Lower leg skin (tissue), 4 donors: ENCODE data around the gene CSGALNACT2. TPM values are rescaled to one million over a fixed set of nuclear protein-coding genes. Genes with fewer than 3 reads are reported as not detected.

Experiments used
- DNase-seq, 2 donors: peaks; one replicate each; pipeline ENCODE4 v3.0.0-alpha.2; 2019; ENCODE audit warnings: low spot score in 2 of 2
- H3K4me3 ChIP-seq: fragments of 200-600 bp; sonication (generic); 2 replicates; pipeline ENCODE4 v1.5.1; 2017; ENCODE audit warnings: mild to moderate bottlenecking, low read depth; ENCODE audit not compliant: poor library complexity, severe bottlenecking
- CTCF ChIP-seq, 3 donors: fragments of 450-650 bp; IDR thresholded peaks; one replicate each; pipeline ENCODE4 v1.5.1; 2016; ENCODE audit warnings: antibody characterized with exemption in 3 of 3, mild to moderate bottlenecking in 3 of 3, moderate library complexity in 2 of 3
- POLR2A ChIP-seq, 2 donors: fragments of 450-650 bp; IDR thresholded peaks; one replicate each; pipeline ENCODE4 v1.6.1; 2016 to 2017; ENCODE audit warnings: antibody characterized with exemption in 2 of 2, mild to moderate bottlenecking in 1 of 2, moderate library complexity in 1 of 2
- WGBS, 2 donors: methylation state at CpG; one replicate each; pipeline ENCODE4 v1.1.5; 2018; 5-methylcytosine and 5-hydroxymethylcytosine counted together
- intact Hi-C: fragments of 100-400 bp; cut with DNase I; formaldehyde crosslinking; loops from one replicate; pipeline ENCODE4 v1.15.0; 2023; ENCODE audit warnings: low total_unique reads
- total RNA-seq, 4 donors: library from RNA; depleted of rRNA; stranded (reverse); fragments of >200 nt; gene quantifications; one replicate each; pipeline ENCODE4 v1.1.0, GENCODE V29; 2016

The CSGALNACT2 gene
- total RNA-seq, 4 donors from 2014 or later = 12.9 to 16.7 (median 15.4) TPM

DNA sequence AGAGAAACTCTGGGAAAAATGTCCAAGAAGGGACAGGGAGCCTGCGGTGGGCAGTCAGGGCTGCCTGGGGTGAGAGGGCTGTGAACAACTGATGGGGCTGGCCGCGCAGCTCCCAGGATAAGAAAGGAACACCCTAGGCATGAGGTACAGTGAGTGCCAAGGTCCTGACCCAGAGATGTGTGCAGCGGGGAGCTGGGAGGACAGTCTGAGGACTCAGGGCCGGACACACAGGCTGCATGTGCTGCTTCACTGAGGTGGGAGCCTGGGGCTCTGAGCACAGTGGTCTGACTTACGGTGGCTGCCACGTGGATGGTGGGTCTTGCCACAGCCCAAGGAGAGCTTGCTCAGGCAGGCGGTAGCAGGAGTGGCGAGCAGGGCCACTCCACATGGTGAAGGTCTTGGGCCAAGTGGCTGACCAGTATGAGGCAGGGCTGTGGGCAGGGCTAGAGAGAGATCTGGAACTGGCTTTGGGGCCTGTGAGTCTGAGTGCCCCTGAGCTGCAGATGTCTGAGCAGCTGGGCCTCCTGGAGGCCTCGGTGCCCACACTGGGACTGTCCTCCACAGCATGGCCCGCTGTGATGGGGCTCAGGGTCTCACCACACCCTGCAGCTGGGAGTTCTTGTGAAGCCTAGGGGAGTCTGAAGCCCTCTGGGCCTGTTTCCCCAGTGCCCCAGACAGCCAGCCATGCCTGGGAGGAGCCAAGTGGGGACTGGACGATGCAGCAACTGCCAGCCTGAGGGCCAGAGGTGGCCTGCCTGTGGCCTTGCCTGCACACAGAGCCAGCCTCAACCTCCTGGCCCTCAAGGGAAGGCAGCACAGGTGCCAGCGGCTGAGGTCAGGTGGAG, 68.4 kb downstream of the CSGALNACT2 start:
- intact Hi-C loops = no loop called here
- no peak overlapping the region for H3K4me3 ChIP-seq

DNA sequence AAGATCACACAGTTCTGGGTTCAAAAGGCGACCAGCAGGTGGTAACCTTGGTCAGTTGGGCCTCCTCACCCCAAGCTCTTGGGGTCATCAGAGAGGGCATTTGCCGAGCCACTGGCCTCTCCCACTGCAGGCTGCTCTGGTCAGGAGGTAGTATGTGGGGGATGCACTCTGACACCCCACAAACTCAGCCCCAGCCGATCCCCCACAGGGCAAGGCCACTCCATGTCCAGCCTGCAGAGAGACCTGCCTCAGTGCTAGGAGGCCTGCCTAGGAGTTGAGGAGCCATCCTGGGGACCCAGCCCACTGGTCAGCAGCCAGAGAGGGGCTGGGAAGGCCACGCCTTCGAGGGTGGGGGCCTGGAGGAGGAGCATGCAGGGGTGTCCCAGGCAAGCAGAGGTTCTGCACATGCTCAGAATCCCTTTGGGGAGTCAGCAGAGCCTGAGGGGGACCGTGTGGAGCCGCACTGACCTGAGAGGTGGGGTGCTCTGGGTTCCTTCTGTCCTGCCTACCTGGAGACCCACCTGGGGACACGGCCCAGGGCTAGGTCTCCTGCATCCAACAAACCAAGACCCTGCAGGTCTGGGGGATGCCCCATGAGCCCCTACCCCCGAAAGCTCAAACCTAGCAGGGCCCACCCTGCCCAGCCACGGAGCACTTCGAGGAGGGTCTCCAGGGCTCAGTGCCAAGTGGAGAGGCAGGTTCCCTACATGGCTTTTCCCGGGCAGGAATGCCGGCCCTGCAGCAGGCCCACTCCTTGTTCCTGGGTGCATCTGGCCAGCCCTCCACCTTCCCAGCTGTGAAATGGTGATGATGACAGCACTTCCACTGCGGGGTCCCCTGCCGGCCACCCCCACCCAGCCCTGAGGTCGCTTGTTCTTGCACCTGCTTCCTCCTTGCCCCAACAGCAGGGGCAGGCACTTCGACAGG, 70.2 kb downstream of the CSGALNACT2 start:
- intact Hi-C loops = no loop called here
- DNase-seq = peak in 1 of 2 donors; percentile 82
- no peak overlapping the region for H3K4me3 ChIP-seq
- WGBS, 2 donors = 77 to 78% methylated on average over 17 of the region's 17 CpGs
- TF ChIP-seq POLR2A (IDR thresholded peaks at IDR 0.05) (no peak), CTCF (IDR thresholded peaks at IDR 0.05) (no peak)

More for the DNA sequence above, 68.4 kb downstream of the CSGALNACT2 start:
- no peak for TF ChIP-seq CTCF (IDR thresholded peaks at IDR 0.05)
- no peak for TF ChIP-seq POLR2A (IDR thresholded peaks at IDR 0.05)
- DNase-seq = peak in 1 of 2 donors; percentile 81
- 87 to 94% methylated on average over 8 to 12 of the region's 13 CpGs for WGBS, 2 donors

DNA sequence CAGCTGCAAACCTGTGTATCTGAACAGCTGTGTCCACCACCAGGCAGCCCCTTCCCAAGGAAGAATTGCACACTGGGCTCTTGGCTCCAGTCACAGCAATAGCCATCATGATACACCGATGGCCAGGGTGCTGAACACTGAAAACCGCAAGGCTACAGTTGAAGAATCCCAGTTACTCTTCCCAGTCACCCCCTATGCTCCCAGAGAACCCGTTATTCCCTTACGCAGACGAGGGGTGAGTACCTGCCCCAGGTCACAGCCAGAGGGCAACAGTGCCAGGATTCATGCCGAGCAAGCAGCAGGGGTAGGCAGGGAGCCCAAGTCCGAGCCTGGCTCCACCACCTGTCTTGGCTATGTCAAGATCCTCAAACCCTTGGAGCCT, 70.8 kb downstream of the CSGALNACT2 start:
- intact Hi-C loops = no loop called here
- H3K4me3 ChIP-seq = no peak overlapping the region
- TF ChIP-seq CTCF (IDR thresholded peaks at IDR 0.05) (no peak), POLR2A (IDR thresholded peaks at IDR 0.05) (no peak)
- no peak for DNase-seq
- 82 to 83% methylated on average over 7 of the region's 7 CpGs for WGBS, 2 donors

DNA sequence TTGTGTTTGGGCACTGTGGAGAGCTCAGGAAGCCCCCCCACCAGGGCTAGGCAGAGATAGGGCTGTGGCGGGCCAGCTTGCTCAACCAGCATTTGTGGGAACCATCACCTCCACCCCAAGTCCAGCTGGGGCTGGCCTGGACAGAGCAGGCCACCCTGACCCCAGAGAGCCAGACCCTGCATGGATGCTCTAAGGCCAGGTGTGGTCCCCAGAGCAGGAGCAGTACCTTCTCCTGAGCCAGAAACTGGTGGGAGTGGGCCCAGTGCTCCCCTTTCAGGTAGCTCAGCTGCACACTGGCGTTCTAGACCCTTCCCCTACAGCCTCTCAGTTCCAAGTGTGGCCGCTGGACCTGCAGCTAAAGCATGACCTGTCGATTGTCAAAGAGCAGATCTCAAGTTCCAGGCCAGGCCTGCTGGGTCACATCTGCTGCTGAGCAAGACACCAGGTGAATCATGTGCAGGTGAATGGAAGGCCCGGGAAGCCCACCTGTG, 71.5 kb downstream of the CSGALNACT2 start:
- 93 to 100% methylated on average over 4 to 5 of the region's 5 CpGs for WGBS, 2 donors
- intact Hi-C loops = no loop called here
- TF ChIP-seq CTCF (IDR thresholded peaks at IDR 0.05) = no peak
- no peak for TF ChIP-seq POLR2A (IDR thresholded peaks at IDR 0.05)
- peak in 1 of 2 donors; percentile 81 for DNase-seq
- no peak overlapping the region for H3K4me3 ChIP-seq

GRCh38 chr10:43210556-43210955, 72.3 kb downstream of the CSGALNACT2 start:
- no peak overlapping the region for H3K4me3 ChIP-seq
- DNase-seq = peak in 1 of 2 donors; percentile 84
- intact Hi-C loops = no loop called here
- WGBS, 2 donors = 71 to 73% methylated on average over 3 to 6 of the region's 6 CpGs
- TF ChIP-seq CTCF (IDR thresholded peaks at IDR 0.05) (no peak), POLR2A (IDR thresholded peaks at IDR 0.05) (no peak)
